ENCODE measurements around the gene SEPTIN5. TPM values are rescaled to one million over a fixed set of nuclear protein-coding genes. Genes with fewer than 3 reads are reported as not detected.
A peak's percentile ranks its signal among the peaks of the same experiment; 100 is the strongest.

The SEPTIN5 gene
- total RNA-seq, 1 experiment from 2014 or later = 2.0 TPM

DNA sequence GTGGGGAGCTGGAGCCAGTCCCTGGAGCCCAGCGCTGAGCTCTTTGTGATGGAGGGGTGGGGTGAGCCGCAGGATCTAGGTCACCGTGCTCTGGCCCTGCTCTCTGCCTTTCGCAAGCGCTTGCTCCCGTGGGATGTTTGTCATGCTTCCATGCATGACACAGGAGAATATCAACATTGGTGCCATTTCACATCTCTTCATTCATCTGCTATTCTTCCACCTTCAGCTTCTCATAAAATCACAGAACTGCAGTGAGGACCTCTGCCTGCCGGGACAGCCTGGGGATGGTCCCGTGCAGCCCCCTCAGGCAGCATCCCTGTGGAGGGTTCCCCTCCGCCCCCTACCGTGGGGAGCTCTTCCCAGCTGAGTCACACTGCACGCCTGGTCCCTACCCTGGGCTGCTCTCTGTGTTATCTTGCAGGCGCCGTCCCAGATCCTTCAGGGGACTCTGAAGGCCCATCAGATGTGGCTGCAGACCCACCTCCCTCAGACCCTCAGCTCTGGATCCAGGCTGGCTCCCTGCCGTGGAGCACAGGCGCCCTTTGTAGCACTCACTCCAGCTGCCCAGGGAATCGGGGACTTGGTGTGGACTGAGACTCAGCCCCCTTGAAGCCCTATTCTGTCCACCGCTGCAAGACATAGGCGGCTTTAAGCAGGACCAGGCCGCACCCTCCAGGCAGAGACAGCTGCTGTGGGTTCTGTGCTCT, 5.1 kb upstream of the SEPTIN5 start:
- H3K27ac Mint-ChIP-seq (ENCODE audit: low read depth, unreplicated experiment) = no peak overlapping the region
- no peaks in the 10 kb centered on the region for H3K36me3 Mint-ChIP-seq (ENCODE audit: insufficient read depth, unreplicated experiment)
- H3K27me3 Mint-ChIP-seq (ENCODE audit: insufficient read depth, unreplicated experiment) = no peaks in the 10 kb centered on the region
- no peaks in the 10 kb centered on the region for H3K9me3 Mint-ChIP-seq (ENCODE audit: unreplicated experiment)
- intact Hi-C loops (cut with micrococcal nuclease) = no loop called here
- H3K4me3 Mint-ChIP-seq (ENCODE audit: unreplicated experiment) = no peak overlapping the region
- TF ChIP-seq CTCF (IDR thresholded peaks at IDR 0.05; ENCODE audit: unreplicated experiment) = no peak
- BruUV-seq (replicated peaks) = no TSS peak
- POLR2A ChIA-PET = interaction anchor here (0.6 kb wide), 1 partner anchor 263 kb away, joined by 3 read pairs; no protein-coding TSS in a partner anchor
- no peaks in the 10 kb centered on the region for H3K4me1 Mint-ChIP-seq (ENCODE audit: insufficient read depth, unreplicated experiment)
- CTCF ChIA-PET = interaction anchor here (0.6 to 2.6 kb wide), 4 partner anchors 21 to 444 kb away, joined by 3 to 15 read pairs (median 3); no protein-coding TSS in a partner anchor
- DNase-seq (ENCODE audit: unreplicated experiment) = no peak

DNA sequence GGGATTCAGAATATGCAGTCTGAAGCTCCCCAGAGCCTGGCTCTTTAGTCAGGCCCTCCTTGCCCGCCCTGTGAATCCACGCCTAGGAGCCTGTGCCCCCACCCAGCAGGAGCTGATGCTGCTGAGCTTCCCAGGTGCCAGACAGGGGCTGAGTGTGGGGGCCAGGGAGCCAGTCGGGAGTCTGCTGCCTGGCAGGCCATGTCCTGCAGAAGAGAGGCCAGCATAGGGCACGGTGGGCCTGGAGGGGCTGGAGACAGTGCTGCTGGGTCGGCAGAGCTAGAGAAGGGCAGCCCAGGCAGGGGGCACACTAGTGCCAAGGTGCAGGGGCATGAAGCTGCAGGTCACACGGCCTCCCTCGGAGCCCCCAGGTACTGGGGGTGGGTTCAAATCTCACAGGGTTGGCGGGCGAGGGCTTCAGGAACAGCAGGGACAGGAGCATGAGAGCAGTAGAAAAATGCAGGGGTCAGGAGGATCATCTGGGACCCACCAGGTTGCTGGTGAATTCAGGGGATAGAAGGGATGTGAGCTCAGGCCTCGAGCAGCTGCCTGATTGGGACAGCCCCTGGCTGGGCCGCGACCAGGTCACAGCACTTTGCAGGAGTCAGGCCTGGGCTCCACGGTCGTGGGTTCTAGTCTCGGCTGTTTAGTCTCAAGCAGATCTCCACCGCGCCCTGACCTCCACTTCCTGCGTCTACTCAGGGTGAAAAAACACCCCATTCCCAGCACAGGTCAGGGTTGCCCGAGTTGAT, 4.1 kb upstream of the SEPTIN5 start:
- intact Hi-C loops (cut with micrococcal nuclease) = loop anchor here (10.0 kb wide), 1 partner anchor 415 kb away; the partner anchor contains the start of gene CLTCL1
- CTCF ChIA-PET = interaction anchor here (0.6 to 2.6 kb wide), 2 partner anchors 20 to 30 kb away, joined by 3 to 15 read pairs; no protein-coding TSS in a partner anchor
- H3K9me3 Mint-ChIP-seq (ENCODE audit: unreplicated experiment) = no peaks in the 10 kb centered on the region
- DNase-seq (ENCODE audit: unreplicated experiment) = no peak
- H3K4me3 Mint-ChIP-seq (ENCODE audit: unreplicated experiment) = no peak overlapping the region
- no peaks in the 10 kb centered on the region for H3K36me3 Mint-ChIP-seq (ENCODE audit: insufficient read depth, unreplicated experiment)
- POLR2A ChIA-PET = interaction anchor here (0.6 kb wide), 1 partner anchor 150 kb away, joined by 5 read pairs; no protein-coding TSS in a partner anchor
- BruUV-seq (replicated peaks) = no TSS peak
- H3K27me3 Mint-ChIP-seq (ENCODE audit: insufficient read depth, unreplicated experiment) = no peaks in the 10 kb centered on the region
- no peak overlapping the region for H3K27ac Mint-ChIP-seq (ENCODE audit: low read depth, unreplicated experiment)
- TF ChIP-seq CTCF (IDR thresholded peaks at IDR 0.05; ENCODE audit: unreplicated experiment) = no peak
- H3K4me1 Mint-ChIP-seq (ENCODE audit: insufficient read depth, unreplicated experiment) = no peaks in the 10 kb centered on the region

GRCh38 chr22:19710769-19711106, 3.6 kb upstream of the SEPTIN5 start:
- no peak for DNase-seq (ENCODE audit: unreplicated experiment)
- no peak overlapping the region for H3K27ac Mint-ChIP-seq (ENCODE audit: low read depth, unreplicated experiment)
- intact Hi-C loops (cut with micrococcal nuclease) = loop anchor here (10.0 kb wide), 1 partner anchor 416 kb away; the partner anchor contains the start of gene CLTCL1
- H3K4me3 Mint-ChIP-seq (ENCODE audit: unreplicated experiment) = no peak overlapping the region
- no peaks in the 10 kb centered on the region for H3K27me3 Mint-ChIP-seq (ENCODE audit: insufficient read depth, unreplicated experiment)
- no peaks in the 10 kb centered on the region for H3K36me3 Mint-ChIP-seq (ENCODE audit: insufficient read depth, unreplicated experiment)
- POLR2A ChIA-PET = interaction anchor here (0.6 kb wide), 1 partner anchor 150 kb away, joined by 5 read pairs; no protein-coding TSS in a partner anchor
- H3K4me1 Mint-ChIP-seq (ENCODE audit: insufficient read depth, unreplicated experiment) = no peaks in the 10 kb centered on the region
- no peaks in the 10 kb centered on the region for H3K9me3 Mint-ChIP-seq (ENCODE audit: unreplicated experiment)
- no TSS peak for BruUV-seq (replicated peaks)
- CTCF ChIA-PET = interaction anchor here (0.6 to 2.6 kb wide), 2 partner anchors 20 to 844 kb away, joined by 4 to 15 read pairs; no protein-coding TSS in a partner anchor
- TF ChIP-seq CTCF (IDR thresholded peaks at IDR 0.05; ENCODE audit: unreplicated experiment) = no peak

GRCh38 chr22:19713245-19713644, 1.1 kb upstream of the SEPTIN5 start:
- Mint-ChIP-seq H3K9me3 (ENCODE audit: unreplicated experiment) (no peaks in the 10 kb centered on the region), H3K27ac (ENCODE audit: low read depth, unreplicated experiment) (no peak overlapping the region), H3K4me3 (ENCODE audit: unreplicated experiment) (peak overlapping the region; percentile 60), H3K27me3 (ENCODE audit: insufficient read depth, unreplicated experiment) (no peaks in the 10 kb centered on the region), H3K36me3 (ENCODE audit: insufficient read depth, unreplicated experiment) (no peaks in the 10 kb centered on the region), H3K4me1 (ENCODE audit: insufficient read depth, unreplicated experiment) (peaks cover 3% of the 10 kb centered on the region)
- no peak for DNase-seq (ENCODE audit: unreplicated experiment)
- no TSS peak for BruUV-seq (replicated peaks)
- ChIA-PET POLR2A (no interaction called here), CTCF (interaction anchor here (0.7 kb wide), 1 partner anchor 784 kb away, joined by 4 read pairs; no protein-coding TSS in a partner anchor)
- intact Hi-C loops (cut with micrococcal nuclease) = loop anchor here (10.0 kb wide), 1 partner anchor 418 kb away; the partner anchor contains the start of gene CLTCL1
- no peak for TF ChIP-seq CTCF (IDR thresholded peaks at IDR 0.05; ENCODE audit: unreplicated experiment)
